A673 (cell line): ENCODE measurements around the gene NLRP12. TPM values are rescaled to one million over a fixed set of nuclear protein-coding genes. Genes with fewer than 3 reads are reported as not detected.
"Not testable (repeated sequence)": the region's sequence is repeated elsewhere in the genome, so short reads cannot be mapped to it uniquely, and the experiment has no call there.

Experiments used
- BruUV-seq: library from RNA; stranded (reverse); fragments of 400-500 nt; replicated peaks from 2 replicates; lab custom pipeline; 2021; lab: Mats Ljungman, UMichigan
- CTCF ChIA-PET: fragments of 300-600 bp; sonication (Branson Sonifier 250); formaldehyde crosslinking; loops from one replicate; lab custom pipeline; 2022; ENCODE audit warnings: antibody characterized with exemption; lab: Charles Lee
- POLR2A ChIA-PET: fragments of 300-600 bp; sonication (Branson Sonifier 250); formaldehyde crosslinking; loops from one replicate; lab custom pipeline; 2022; ENCODE audit warnings: antibody characterized with exemption; ENCODE audit not compliant: low non-redundant PET; lab: Charles Lee
- DNase-seq: peaks from one replicate; pipeline ENCODE4 v3.0.0-alpha.2; 2015; ENCODE audit warnings: low spot score
- H3K27ac ChIP-seq: fragments of 200-600 bp; sonication (generic); 2 replicates; pipeline ENCODE4 v1.5.1; 2016; ENCODE audit warnings: mixed run types, low read depth, mild to moderate bottlenecking, mixed read lengths, antibody characterized with exemption, low read length; ENCODE audit not compliant: poor library complexity, severe bottlenecking
- H3K27me3 ChIP-seq: fragments of 200-600 bp; sonication (generic); replicated peaks from 2 replicates; pipeline ENCODE4 v1.6.1; 2017; ENCODE audit warnings: mixed run types, low read depth, mild to moderate bottlenecking, mixed read lengths, antibody characterized with exemption, low read length; ENCODE audit not compliant: insufficient read depth, poor library complexity
- H3K36me3 ChIP-seq: fragments of 200-600 bp; sonication (generic); 2 replicates; pipeline ENCODE4 v1.6.1; 2016; ENCODE audit warnings: mixed run types, mild to moderate bottlenecking, mixed read lengths, antibody characterized with exemption, low read length; ENCODE audit not compliant: insufficient read depth, poor library complexity, severe bottlenecking
- H3K4me1 ChIP-seq: fragments of 200-600 bp; sonication (generic); 2 replicates; pipeline ENCODE4 v1.6.1; 2017; ENCODE audit warnings: mixed run types, mild to moderate bottlenecking, mixed read lengths, antibody characterized with exemption, low read length; ENCODE audit not compliant: insufficient read depth, poor library complexity, severe bottlenecking
- H3K4me3 ChIP-seq: fragments of 200-600 bp; sonication (generic); 2 replicates; pipeline ENCODE4 v1.5.1; 2016; ENCODE audit warnings: low read depth, mixed run types, mild to moderate bottlenecking, mixed read lengths, low read length; ENCODE audit not compliant: poor library complexity, severe bottlenecking
- H3K9me3 ChIP-seq: fragments of 200-600 bp; sonication (generic); 2 replicates; pipeline ENCODE4 v1.6.1; 2016; ENCODE audit warnings: mixed run types, low read depth, mild to moderate bottlenecking, mixed read lengths, antibody characterized with exemption, low read length; ENCODE audit not compliant: poor library complexity, severe bottlenecking
- EZH2 ChIP-seq: fragments of 200-600 bp; sonication (generic); IDR thresholded peaks from 2 replicates; pipeline ENCODE4 v1.6.1; 2017; ENCODE audit warnings: borderline replicate concordance, low read depth, mild to moderate bottlenecking, mixed read lengths, antibody characterized with exemption, low read length; ENCODE audit not compliant: poor library complexity, severe bottlenecking
- intact Hi-C: fragments of 100-400 bp; cut with micrococcal nuclease; formaldehyde crosslinking; loops from one replicate; pipeline ENCODE4 v1.10.0; 2022; ENCODE audit not compliant: unreplicated experiment
- total RNA-seq: library from RNA; stranded (reverse); gene quantifications from 2 replicates; pipeline ENCODE4 v1.2.3, GENCODE V29; 2021
- TF ChIP-seq, protein P1 (sequence below): fragments of 300-800, 200-600 bp; sonication (generic); conservative IDR thresholded peaks from 2 replicates; pipeline ENCODE4 v1.5.1; 2017; ENCODE audit warnings: low read depth, mild to moderate bottlenecking, antibody characterized with exemption, low read length, moderate library complexity, mixed read lengths

The NLRP12 gene
- total RNA-seq, 1 experiment from 2014 or later: not detected

DNA sequence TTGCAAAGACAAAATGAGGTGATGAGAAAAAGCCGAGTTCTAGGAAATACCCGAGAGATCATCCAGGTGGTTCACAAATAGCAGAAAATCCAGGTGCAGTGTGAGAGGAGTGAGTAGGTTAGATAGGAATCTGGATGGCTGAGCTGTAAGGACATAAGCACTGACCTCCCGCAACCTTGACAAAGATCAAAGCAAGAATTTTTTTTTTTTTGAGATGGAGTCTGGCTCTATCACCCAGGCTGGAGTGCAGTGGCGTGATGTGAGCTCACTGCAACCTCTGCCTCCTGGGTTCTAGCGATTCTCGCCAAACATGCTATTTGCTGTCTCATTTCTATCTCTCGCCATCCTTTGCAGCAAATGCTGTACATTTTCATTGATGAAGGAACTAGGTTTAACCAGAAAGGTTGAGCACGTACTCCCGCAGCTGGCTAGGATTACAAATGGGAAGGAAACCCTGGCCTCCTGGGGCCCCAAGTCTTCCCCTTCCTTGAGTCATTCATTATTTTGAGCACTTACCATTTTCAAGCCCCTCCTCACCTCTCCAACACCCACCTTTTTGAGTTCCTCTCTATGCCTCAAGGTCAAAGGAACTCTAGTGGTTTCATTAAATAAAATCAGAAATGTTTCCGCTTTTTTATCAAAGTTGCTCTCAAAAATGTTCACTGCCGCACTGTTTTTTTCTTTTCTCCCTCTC, 38.8 kb downstream of the NLRP12 start:
- TF ChIP-seq, protein P1, sequence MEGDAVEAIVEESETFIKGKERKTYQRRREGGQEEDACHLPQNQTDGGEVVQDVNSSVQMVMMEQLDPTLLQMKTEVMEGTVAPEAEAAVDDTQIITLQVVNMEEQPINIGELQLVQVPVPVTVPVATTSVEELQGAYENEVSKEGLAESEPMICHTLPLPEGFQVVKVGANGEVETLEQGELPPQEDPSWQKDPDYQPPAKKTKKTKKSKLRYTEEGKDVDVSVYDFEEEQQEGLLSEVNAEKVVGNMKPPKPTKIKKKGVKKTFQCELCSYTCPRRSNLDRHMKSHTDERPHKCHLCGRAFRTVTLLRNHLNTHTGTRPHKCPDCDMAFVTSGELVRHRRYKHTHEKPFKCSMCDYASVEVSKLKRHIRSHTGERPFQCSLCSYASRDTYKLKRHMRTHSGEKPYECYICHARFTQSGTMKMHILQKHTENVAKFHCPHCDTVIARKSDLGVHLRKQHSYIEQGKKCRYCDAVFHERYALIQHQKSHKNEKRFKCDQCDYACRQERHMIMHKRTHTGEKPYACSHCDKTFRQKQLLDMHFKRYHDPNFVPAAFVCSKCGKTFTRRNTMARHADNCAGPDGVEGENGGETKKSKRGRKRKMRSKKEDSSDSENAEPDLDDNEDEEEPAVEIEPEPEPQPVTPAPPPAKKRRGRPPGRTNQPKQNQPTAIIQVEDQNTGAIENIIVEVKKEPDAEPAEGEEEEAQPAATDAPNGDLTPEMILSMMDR: no peak
- TF ChIP-seq EZH2: no peak
- Histone ChIP-seq H3K36me3 (no peaks in the 10 kb centered on the region), H3K4me1 (no peaks in the 10 kb centered on the region), H3K4me3 (no peak overlapping the region), H3K27me3 (no peaks in the 10 kb centered on the region), H3K27ac (no peak overlapping the region), H3K9me3 (no peaks in the 10 kb centered on the region)
- BruUV-seq: no TSS peak
- DNase-seq: no peak
- ChIA-PET POLR2A (no interaction called here), CTCF (no interaction called here)
- intact Hi-C loops: no loop called here

DNA sequence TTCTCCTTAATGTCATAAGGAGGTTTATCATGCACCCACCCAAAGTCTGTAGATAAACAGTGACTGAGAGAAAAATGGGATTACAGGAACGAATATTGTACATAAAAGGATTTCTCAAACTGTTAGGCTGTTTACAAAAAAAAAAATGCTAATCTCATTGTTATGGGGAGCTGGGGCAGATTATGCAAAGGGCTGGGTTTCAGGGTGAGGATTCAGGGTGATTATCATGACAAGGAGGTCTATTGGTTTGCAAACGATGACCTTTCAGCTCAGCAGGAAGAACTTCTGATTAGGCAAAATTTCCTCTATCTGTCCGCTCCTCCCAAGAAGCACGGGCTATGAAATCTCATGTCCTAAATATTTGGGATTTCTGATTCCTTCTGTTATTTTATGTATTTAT, 41.4 kb downstream of the NLRP12 start:
- ChIA-PET CTCF (no interaction called here), POLR2A (no interaction called here)
- TF ChIP-seq, protein P1: no peak
- no peak for TF ChIP-seq EZH2
- intact Hi-C loops: no loop called here
- BruUV-seq: no TSS peak
- no peaks in the 10 kb centered on the region for H3K9me3 ChIP-seq
- no peaks in the 10 kb centered on the region for H3K27me3 ChIP-seq
- H3K27ac ChIP-seq: no peak overlapping the region
- no peaks in the 10 kb centered on the region for H3K36me3 ChIP-seq
- no peaks in the 10 kb centered on the region for H3K4me1 ChIP-seq
- no peak for DNase-seq
- no peak overlapping the region for H3K4me3 ChIP-seq

DNA sequence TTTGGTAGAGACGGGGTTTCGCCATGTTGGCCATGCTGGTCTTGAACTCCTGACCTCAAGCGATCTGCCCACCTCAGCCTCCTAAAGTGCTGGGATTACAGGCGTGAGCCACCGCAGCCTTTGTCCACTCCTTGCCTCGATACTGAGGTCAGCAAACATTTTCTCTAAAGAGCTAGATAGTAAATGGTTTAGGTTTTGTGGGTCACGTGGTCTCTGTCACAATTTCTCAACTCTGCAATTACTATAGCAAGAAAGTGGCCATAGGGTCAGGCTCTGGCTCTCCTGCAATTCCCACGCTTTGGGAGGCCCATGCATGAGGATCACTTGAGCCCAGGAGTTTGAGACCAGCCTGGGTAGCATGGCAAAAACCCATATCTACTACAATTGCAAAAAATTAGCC, 42.8 kb downstream of the NLRP12 start:
- not testable (repeated sequence) for BruUV-seq, H3K27ac ChIP-seq

DNA sequence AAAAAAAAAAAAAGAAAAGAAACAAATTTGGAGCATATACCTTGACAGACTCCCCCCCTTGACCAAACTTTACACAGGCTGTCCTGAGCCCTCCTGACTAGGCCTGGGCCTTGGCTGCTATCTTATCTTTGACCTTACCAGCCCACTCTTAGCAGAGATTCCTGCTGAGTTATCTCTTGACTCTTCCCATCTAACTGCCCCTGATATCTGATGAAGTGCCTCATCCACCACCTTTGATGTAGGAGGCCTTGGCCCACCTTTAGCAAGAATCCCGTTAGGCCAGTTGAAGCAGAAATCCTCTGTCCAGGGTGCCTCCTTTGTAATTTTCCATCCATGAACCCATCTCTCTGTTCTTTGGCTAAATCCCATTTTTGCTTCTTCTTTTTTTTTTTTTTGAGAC, 43.6 kb downstream of the NLRP12 start:
- BruUV-seq: no TSS peak

More for the DNA sequence above, 42.8 kb downstream of the NLRP12 start:
- H3K4me3 ChIP-seq, H3K9me3 ChIP-seq, H3K4me1 ChIP-seq, DNase-seq, intact Hi-C loops, POLR2A ChIA-PET, H3K36me3 ChIP-seq, H3K27me3 ChIP-seq, CTCF ChIA-PET: not testable (repeated sequence)

More for the DNA sequence above, 43.6 kb downstream of the NLRP12 start:
- intact Hi-C loops: no loop called here
- Histone ChIP-seq H3K27ac (no peak overlapping the region), H3K27me3 (no peaks in the 10 kb centered on the region), H3K4me1 (no peaks in the 10 kb centered on the region), H3K4me3 (no peak overlapping the region), H3K9me3 (no peaks in the 10 kb centered on the region), H3K36me3 (no peaks in the 10 kb centered on the region)
- no peak for DNase-seq
- ChIA-PET CTCF (no interaction called here), POLR2A (no interaction called here)
- no peak for TF ChIP-seq EZH2
- TF ChIP-seq, protein P1: no peak
